Anterior cingulate cortex (tissue), 58 donors: ENCODE measurements around the gene PRTG.
"Not testable (repeated sequence)": the region's sequence is repeated elsewhere in the genome, so short reads cannot be mapped to it uniquely, and the experiment has no call there.

ENCODE experiments used
- DNase-seq, 58 donors: peaks; one replicate each; lab custom pipeline; 2025; lab: John Stamatoyannopoulos, UW

PRTG gene

GRCh38 chr15:55742927-55743728, at the start of gene PRTG:
Gene PRTG, minus strand, starts transcription at chr15:55743152. Its CDS starts 221 bp downstream, at chr15:55742931.
- peak in 46 of 58 donors; percentile 5 to 70 (median 26) for DNase-seq

GRCh38 chr15:55791551-55792400, 48.8 kb upstream of the PRTG start:
- DNase-seq, result no peak

- DNase-seq, result peak in 1 of 58 donors; percentile 2
These were observed 46.2 kb upstream of the PRTG start for GRCh38 chr15:55789066-55789660.

- DNase-seq, result no peak
These were observed 43.4 kb upstream of the PRTG start for GRCh38 chr15:55786341-55786740.

- not testable (repeated sequence) for DNase-seq
These were observed 42.6 kb upstream of the PRTG start for GRCh38 chr15:55785593-55785992.

- DNase-seq, result no peak
These were observed 41.3 kb upstream of the PRTG start for GRCh38 chr15:55784286-55784685.

GRCh38 chr15:55782901-55783300, 39.9 kb upstream of the PRTG start:
- DNase-seq, result no peak

- DNase-seq, result no peak
These were observed 37.3 kb upstream of the PRTG start for GRCh38 chr15:55780292-55780691.

- no peak for DNase-seq
These were observed 36.0 kb upstream of the PRTG start for GRCh38 chr15:55778932-55779331.

- no peak for DNase-seq
These were observed 32.4 kb upstream of the PRTG start for GRCh38 chr15:55775316-55775715.

GRCh38 chr15:55774113-55774970, 31.4 kb upstream of the PRTG start:
- DNase-seq, result peak in 3 of 58 donors; percentile 2 to 19 (median 2)

GRCh38 chr15:55770806-55771205, 27.9 kb upstream of the PRTG start:
- no peak for DNase-seq

- DNase-seq, result no peak
These were observed 27.3 kb upstream of the PRTG start for GRCh38 chr15:55770261-55770660.

- DNase-seq, result no peak
These were observed 25.8 kb upstream of the PRTG start for GRCh38 chr15:55768670-55769185.

- DNase-seq, result no peak
These were observed 23.7 kb upstream of the PRTG start for GRCh38 chr15:55766676-55767075.

- no peak for DNase-seq
These were observed 21.4 kb upstream of the PRTG start for GRCh38 chr15:55764398-55764797.

GRCh38 chr15:55758580-55758986, 15.6 kb upstream of the PRTG start:
- DNase-seq, result no peak

GRCh38 chr15:55753433-55753832, 10.5 kb upstream of the PRTG start:
- not testable (repeated sequence) for DNase-seq

- DNase-seq, result no peak
These were observed 7.8 kb upstream of the PRTG start for GRCh38 chr15:55750706-55751105.
